ENCODE data around the gene PARVA. TPM values are rescaled to one million over a fixed set of nuclear protein-coding genes. Genes with fewer than 3 reads are reported as not detected.

The PARVA gene
- total and polyA plus RNA-seq, 2 of the 8 experiments (the other 6 are each of a cell fraction or from before 2014, with no cell fraction given) = 3.1 to 13.5 TPM

- CTCF ChIA-PET (ENCODE audit: partially characterized antibody) = interaction anchor here (0.8 kb wide), 1 partner anchor 19 kb away, joined by 3 read pairs; no protein-coding TSS in a partner anchor
- H4K8ac ChIP-seq (ENCODE audit: extremely low read depth, insufficient read depth, low read length) = no peak overlapping the region
- WGBS, 2 experiments (ENCODE audit: extremely low coverage in 1 of 2, insufficient coverage in 1 of 2, insufficient read length in 1 of 2, insufficient replicate concordance in 2 of 2, low coverage in 1 of 2, low lambda C conversion rate in 2 of 2, missing lambda C conversion rate in 1 of 2) = 84% methylated on average over 5 of the region's 5 CpGs; no CpG with 5 or more reads in 1 of the 2 experiments
- no peak overlapping the region for H3K56ac ChIP-seq (replicated peaks; ENCODE audit: insufficient read length, low read depth, low read length)
- H3K79me1 ChIP-seq (ENCODE audit: low read depth, low read length) = no peaks in the 10 kb centered on the region
- no peak overlapping the region for H2BK120ac ChIP-seq (replicated peaks; ENCODE audit: low read depth, low read length)
- no peaks in the 10 kb centered on the region for H3K23me2 ChIP-seq (ENCODE audit: low read depth, low read length)
- H4K5ac ChIP-seq (ENCODE audit: insufficient read length, low read depth, low read length) = no peak overlapping the region
- no peak overlapping the region for H4K91ac ChIP-seq (replicated peaks; ENCODE audit: insufficient read length, low read length)
- FAIRE-seq = no peak
- H3K4me2 ChIP-seq (ENCODE audit: insufficient read depth in 1 of 2, low read depth in 2 of 2, low read length in 2 of 2) = no peak overlapping the region
- TF ChIP-seq CTBP2 (IDR thresholded peaks at IDR 0.05; ENCODE audit: borderline replicate concordance, insufficient read depth, insufficient read length, low read length) (no peak), ASH2L (IDR thresholded peaks at IDR 0.05; ENCODE audit: low read length) (no peak), RNF2 (IDR thresholded peaks at IDR 0.05; ENCODE audit: borderline replicate concordance, low read depth, low read length, missing control alignments, poor library complexity, severe bottlenecking) (no peak), SIRT6 (IDR thresholded peaks at IDR 0.05; ENCODE audit: low read length) (no peak), ATF3 (IDR thresholded peaks at IDR 0.05; ENCODE audit: insufficient read depth, low read depth, low read length) (no peak), TEAD4 (IDR thresholded peaks at IDR 0.05; ENCODE audit: low read depth, low read length) (no peak), TCF12 (IDR thresholded peaks at IDR 0.05; ENCODE audit: low read depth, low read length) (no peak), CEBPB (IDR thresholded peaks at IDR 0.05; ENCODE audit: low read depth, low read length) (no peak), SIX5 (IDR thresholded peaks at IDR 0.05; ENCODE audit: low read depth, low read length) (no peak), USF2 (IDR thresholded peaks at IDR 0.05; ENCODE audit: low read length) (no peak)
- no peak overlapping the region for H2BK5ac ChIP-seq (ENCODE audit: low read depth, low read length)
- H3K23ac ChIP-seq (ENCODE audit: insufficient read length) = no peak overlapping the region
- H3K9me3 ChIP-seq (ENCODE audit: insufficient read depth in 2 of 2, low read depth in 1 of 2, low read length in 1 of 2) = no peaks in the 10 kb centered on the region
- no peak overlapping the region for H3K14ac ChIP-seq (ENCODE audit: insufficient read length)
- H3K4ac ChIP-seq (replicated peaks; ENCODE audit: insufficient read length, low read depth, low read length) = no peak overlapping the region
- H3K36me3 ChIP-seq (ENCODE audit: control insufficient read depth in 2 of 4, insufficient read depth in 4 of 4, low read length in 3 of 4) = no peaks in the 10 kb centered on the region
- H3K4me1 ChIP-seq (replicated peaks in 1 of 4; ENCODE audit: control insufficient read depth in 3 of 4, insufficient read depth in 4 of 4, low read length in 3 of 4) = 0 out of 7 replicates have a peak, but pooled peaks cover 0 to 3% (median under 1%) of the 10 kb centered on the region in 4 experiments
- no peak overlapping the region for H2BK15ac ChIP-seq (ENCODE audit: low read length)
- H3K18ac ChIP-seq (ENCODE audit: extremely low read depth, low read length) = no peak overlapping the region
- H2BK12ac ChIP-seq (ENCODE audit: low read depth, low read length) = no peak overlapping the region
- no peak overlapping the region for H2AFZ ChIP-seq (ENCODE audit: low read length)
- H3K4me3 ChIP-seq (ENCODE audit: extremely low read depth in 1 of 4, insufficient read depth in 2 of 4, low read depth in 3 of 4, low read length in 4 of 4) = no peak overlapping the region
- no peaks in the 10 kb centered on the region for H3K27me3 ChIP-seq (replicated peaks in 1 of 4; ENCODE audit: control insufficient read depth in 3 of 4, extremely low read depth in 1 of 4, insufficient read depth in 3 of 4, low read length in 3 of 4)
- no peaks in the 10 kb centered on the region for H3K79me2 ChIP-seq (ENCODE audit: control insufficient read depth in 1 of 2, insufficient read depth in 2 of 2, low read length in 2 of 2)
- H3K9ac ChIP-seq (replicated peaks in 1 of 4; ENCODE audit: extremely low read depth in 1 of 4, low read depth in 3 of 4, low read length in 3 of 4) = no peak overlapping the region
- H2BK20ac ChIP-seq (ENCODE audit: low read length) = no peak overlapping the region
- POLR2A ChIA-PET (ENCODE audit: partially characterized antibody) = no interaction called here
- no peaks in the 10 kb centered on the region for H4K20me1 ChIP-seq (replicated peaks in 1 of 2; ENCODE audit: control insufficient read depth in 1 of 2, insufficient read depth in 2 of 2, low read length in 2 of 2)
- no peak for DNase-seq (ENCODE audit: low read depth in 1 of 2, low spot score in 2 of 2)
- no peak overlapping the region for H3K27ac ChIP-seq (ENCODE audit: low read depth, low read length)
- no peak overlapping the region for H2AK5ac ChIP-seq (ENCODE audit: low read depth, low read length)
Observed at GRCh38 chr11:12430954-12431595, 53.7 kb downstream of the PARVA start.

All from H1 (cell line).